Endometrial microvascular endothelial cells (primary cell): ENCODE measurements around the gene NFATC1. TPM values are rescaled to one million over a fixed set of nuclear protein-coding genes. Genes with fewer than 3 reads are reported as not detected.

Source experiments
- in situ Hi-C: cut with HindIII; loops from 2 replicates; pipeline ENCODE4 v1.10.0; 2017; ENCODE audit warnings: low sequenced_read_pairs, low pct_unique_long_range_greater_than_20kb; ENCODE audit errors: inconsistent ontology term
- total RNA-seq: library from RNA; depleted of rRNA; stranded (reverse); fragments of >200 nt; gene quantifications from one replicate; pipeline ENCODE4 v1.2.3, GENCODE V29; 2015; ENCODE audit errors: inconsistent ontology term

NFATC1 gene
- total RNA-seq, 1 donor from 2014 or later, result 8.9 TPM

- in situ Hi-C loops, result no loop called here
Measured at GRCh38 chr18:79577451-79578395, 182.0 kb downstream of the NFATC1 start.

GRCh38 chr18:79578396-79579260 is 182.9 kb downstream of the NFATC1 start:
- in situ Hi-C loops, result no loop called here
